Right lung (tissue), 10 donors: ENCODE data around the gene DIPK1C. TPM values are rescaled to one million over a fixed set of nuclear protein-coding genes. Genes with fewer than 3 reads are reported as not detected.
"Not testable (repeated sequence)": the region's sequence is repeated elsewhere in the genome, so short reads cannot be mapped to it uniquely, and the experiment has no call there.

ENCODE experiments used
- DNase-seq, 2 donors: peaks; one replicate each; pipeline ENCODE4 v3.0.0-alpha.2; 2013
- long read RNA-seq, 8 donors: transcript quantifications; one replicate each; lab custom pipeline, GENCODE V29; 2026
- polyA plus RNA-seq, 5 donors: library from polyadenylated mRNA; unstranded; fragments of 120-200 nt; gene quantifications; one replicate each; pipeline versions ENCODE4 v1.2.1 to v1.2.3, GENCODE V29; 2013; ENCODE audit warnings: inconsistent platforms in 1 of 5, low replicate concordance in 1 of 5; ENCODE audit not compliant: insufficient read length in 5 of 5, insufficient read depth in 1 of 5

Gene DIPK1C
- polyA plus RNA-seq = under 1 TPM; 0.05 to 0.85 (median 0.36) TPM
- long read RNA-seq, donor 1 = 0 reads
- long read RNA-seq, donor 2, partial matches to known transcripts = 0 of 1 reads
- long read RNA-seq, donor 2, other reads (novel, unspliced or antisense) = 0 of 1 reads
- long read RNA-seq, donor 3 = 0 reads
- long read RNA-seq, donor 4 = 0 reads
- long read RNA-seq, donor 5 = 0 reads
- long read RNA-seq, donor 6 = 0 reads
- long read RNA-seq, donor 7 = 0 reads
- long read RNA-seq, donor 8 = 0 reads

DNA sequence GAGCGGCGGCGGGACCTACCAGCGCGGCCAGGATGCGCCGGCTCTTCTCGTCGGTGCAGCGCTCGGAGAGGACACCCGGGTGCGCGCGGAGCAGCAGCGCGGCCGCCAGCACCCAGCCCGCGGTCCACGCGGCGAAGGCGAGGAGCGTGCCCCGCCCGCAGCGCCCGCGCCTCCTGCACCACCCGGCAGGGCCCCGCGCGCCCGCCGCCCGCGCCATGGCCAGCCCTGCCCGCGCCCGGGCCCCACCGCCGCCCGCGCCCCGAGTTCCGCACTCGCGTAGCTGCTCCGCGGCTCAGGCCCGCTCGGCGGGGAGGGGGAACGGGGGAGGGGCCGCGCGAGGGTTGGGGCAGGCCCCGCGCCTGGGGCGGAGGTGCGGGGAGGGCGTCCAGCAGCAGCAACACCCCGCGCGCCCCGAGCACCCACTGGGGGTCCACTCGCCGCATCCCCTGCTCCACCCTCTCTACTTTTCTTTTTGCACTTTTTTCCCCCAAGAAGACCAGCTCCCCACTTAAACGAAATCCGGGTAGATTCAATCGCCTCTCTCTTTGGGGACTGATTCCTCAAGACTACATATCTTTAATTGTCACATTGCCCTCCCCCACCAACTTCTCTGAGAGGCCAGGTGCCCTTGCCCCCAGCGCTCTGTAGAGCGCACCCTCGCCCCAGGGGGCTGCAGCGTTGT is at the start of gene DIPK1C:
DIPK1C (minus strand) TSS at position 266 of the 682 bp plus-strand sequence; CDS start at position 217, 49 bp downstream.
- DNase-seq = no peak

DNA sequence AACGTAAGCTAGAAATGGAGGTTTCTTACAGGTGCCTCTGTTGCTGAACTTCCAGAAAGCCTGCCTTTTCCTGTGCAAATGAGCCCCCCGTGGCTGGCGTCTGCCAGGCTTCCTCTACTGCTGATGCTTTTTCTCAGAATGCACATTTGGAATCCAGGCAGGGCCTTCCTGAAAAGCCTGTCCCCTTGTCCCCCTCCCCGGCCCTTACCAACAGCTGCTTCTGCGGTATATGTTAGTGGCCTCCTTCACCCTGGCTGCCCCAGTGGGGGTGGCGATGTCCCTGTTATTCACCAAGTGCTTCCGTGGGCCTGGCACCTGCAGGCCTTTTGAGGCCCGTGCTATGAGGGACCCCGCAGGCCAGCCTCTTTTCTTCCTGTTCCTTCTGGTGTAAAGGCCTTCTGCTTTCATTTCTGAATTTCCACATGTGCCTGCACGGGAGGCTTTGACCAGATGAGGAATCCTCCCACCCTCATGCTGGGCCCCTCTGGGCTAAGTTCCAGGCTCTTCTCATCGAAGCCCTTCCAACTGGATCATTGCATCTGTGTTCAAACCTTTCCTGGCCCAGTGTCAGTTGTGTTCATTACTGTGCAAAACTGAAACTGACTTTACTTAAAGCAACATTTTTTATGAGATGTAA is 49.5 kb upstream of the DIPK1C start:
- DNase-seq = peak in 1 of 2 donors; percentile 13

DNA sequence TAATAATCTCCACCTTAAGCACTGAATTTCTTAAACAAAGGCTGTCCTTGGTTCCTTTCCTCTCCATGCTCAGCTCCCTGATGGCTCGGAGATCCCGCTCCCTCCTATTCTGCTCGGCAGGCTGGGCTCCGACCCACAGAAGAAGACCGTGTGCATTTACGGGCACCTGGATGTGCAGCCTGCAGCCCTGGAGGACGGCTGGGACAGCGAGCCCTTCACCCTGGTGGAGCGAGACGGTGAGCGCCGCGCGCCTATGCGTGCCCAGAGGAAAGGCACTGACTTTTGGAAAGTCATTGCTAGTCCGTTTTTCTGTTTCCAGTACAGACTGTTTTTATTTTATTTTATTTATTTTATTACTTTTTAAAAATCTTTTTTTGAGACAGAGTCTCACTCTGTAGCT is 48.7 kb upstream of the DIPK1C start:
- DNase-seq = no peak

DNA sequence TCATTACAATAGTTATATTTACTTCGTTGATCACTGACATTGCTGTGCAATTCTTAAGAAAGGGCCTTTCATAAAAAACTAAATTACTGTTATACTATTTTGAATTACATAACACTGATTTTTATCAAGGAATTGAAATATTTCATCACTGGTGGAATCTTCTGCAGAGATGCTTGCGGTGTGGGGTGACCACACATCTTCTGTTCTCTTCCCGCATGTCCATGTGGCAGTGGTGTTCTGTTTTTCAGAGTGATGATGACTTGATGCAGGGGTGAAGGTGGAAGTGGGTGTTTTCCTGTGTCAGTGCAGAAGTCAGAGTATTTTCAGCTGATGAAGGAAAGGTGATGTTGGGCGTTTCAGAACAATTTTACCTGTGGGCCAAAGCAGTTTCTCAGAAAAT is 46.0 kb upstream of the DIPK1C start:
- DNase-seq = no peak

DNA sequence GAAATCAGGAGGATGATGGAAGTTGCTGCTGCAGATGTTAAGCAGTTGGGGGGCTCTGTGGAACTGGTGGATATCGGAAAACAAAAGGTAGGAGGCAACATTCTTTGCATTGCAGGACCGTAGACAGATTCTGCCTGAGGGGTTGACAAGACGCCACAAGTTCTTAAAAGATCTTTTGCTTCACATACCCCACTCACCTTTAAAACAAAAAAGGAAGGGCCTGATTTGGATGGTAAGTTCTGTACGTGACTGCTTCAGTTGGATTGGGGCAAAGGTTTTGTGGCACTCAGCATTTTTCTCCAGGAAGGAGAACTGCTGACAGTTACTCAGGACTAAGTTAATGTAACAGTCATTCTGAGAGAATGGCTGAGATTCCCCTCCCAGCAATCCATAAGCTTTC is 44.3 kb upstream of the DIPK1C start:
- no peak for DNase-seq

DNA sequence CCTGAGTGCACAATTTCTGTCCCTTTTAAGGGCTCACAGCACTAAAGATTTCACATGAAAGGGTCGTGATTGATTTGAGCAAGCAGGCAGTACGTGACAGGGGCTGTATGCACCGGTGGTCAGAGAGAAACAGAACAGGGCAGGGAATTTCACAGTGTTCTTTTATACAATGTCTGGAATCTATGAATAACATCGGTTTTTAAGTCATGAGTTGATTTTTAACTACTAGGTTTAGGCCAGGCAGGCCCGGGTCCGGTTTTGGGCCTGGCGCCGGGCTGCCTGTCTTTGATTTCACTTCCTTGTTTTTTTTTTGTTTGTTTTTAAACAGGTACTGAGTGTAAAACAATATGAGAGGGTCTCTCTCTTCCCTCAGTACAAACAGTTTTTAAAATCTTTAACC is 43.7 kb upstream of the DIPK1C start:
- DNase-seq = not testable (repeated sequence)

DNA sequence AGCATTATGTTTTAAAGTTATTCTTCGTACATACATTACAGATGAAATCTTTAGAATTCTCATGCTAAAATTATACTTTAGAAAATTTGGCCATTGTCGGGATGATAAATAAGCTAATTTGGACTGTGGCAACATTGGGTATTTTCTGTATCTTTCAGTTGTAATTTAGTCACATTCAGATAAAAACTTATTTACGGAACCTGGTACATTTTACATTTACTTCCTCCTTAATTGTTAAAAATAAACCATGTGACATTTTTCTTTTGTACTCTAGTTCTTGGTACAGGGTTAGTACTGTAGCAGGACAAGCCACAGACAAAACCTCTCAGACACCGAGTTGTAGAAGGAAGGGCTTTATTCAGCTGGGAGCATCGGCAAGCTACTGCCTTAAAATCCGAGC is 43.3 kb upstream of the DIPK1C start:
- no peak for DNase-seq

DNA sequence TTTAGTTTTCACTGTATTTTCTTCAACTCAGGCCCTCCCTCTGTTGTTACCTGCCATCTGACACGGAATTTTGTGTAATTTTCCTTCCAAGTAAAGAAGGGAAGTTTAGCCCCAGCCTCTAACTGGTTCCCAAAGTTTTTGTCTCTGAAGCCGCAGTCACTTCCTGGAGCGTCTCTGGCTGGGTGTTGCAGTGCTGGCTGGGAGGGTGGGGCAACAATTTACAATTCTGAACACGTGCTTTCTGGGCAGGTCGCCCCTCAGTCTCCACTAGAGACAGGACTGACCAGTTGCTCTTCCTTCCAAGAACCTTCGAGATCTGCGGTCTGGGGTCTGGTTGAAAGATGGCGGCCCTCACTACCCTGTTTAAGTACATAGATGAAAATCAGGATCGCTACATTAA is 42.5 kb upstream of the DIPK1C start:
- DNase-seq = no peak

DNA sequence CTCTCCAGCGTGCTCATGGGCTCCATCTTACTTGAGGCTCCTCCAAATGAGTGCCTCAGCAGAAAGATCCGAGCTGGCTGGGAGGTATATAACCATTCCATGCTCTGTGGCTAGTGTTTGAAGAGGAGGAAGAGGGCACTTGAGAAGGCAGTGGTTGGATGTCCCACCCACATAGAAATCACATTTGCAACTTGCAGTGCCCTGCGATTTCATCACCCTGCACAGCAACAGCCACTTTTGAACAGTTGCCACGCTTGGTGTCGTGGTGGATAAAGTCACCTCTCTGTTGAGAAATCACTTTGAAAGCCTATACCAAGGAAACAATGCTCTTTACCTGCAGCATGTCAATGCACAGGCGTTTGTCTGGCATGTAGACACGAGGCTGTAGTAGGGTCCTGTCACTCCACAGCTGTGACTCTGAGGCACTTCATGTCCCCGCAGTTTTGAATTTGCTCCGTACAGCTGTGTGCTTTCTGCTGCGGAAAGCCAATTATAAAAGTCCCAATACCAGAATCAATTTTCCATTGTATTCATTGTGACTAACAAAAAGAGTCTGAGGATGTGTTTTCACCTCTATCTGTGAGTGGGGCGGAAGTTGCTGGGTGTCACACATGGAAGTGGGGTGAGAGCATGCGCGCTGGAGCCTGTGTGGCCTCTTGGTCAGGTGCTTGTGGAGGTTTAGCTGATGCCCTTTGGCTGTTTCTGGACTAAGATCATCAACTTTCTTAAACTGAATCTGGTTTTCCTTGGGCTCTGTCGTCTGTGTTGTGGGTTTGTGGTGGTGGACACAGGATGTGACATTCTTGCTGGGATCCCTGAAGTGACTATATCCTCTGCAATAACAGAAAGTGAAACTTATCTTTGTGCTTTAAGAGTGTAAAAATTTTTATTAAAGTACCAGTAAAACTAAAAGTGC is 41.9 kb upstream of the DIPK1C start:
- DNase-seq = peak in 1 of 2 donors; percentile 24

DNA sequence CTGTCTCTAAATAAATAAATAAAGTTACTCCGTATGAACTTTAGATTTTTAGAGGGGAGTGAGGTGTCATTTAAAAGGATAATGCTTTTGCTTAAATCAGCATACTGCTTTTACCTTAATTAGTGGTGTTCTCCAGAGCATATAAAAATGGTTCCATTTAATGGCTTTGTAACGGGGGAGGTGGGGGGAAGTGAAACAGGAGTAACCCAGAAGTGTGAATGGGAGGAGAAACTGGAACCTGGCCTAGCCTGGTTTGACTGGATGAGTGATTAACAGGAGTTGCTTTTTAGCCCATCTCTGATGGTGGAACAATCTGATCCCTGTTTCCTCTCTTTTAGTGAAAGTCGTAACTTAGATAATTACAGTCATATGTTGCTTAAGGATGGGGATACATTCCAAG is 40.7 kb upstream of the DIPK1C start:
- DNase-seq = no peak

DNA sequence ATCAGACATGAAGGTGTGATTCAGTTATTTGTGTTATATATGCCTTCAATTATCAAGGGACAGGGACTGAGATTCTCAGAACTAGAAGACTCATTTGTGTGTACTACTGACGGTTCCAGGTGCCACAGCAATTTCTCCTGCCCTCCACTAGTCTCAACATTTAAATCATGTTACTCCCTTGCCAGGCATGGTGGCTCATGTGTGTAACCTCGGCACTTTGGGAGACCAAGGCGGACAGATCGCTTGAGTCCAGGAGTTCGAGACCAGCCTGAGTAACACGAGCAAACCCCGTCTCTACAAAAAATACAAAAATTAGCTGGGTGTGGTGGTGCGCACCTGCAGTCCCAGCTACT is 40.2 kb upstream of the DIPK1C start:
- no peak for DNase-seq

DNA sequence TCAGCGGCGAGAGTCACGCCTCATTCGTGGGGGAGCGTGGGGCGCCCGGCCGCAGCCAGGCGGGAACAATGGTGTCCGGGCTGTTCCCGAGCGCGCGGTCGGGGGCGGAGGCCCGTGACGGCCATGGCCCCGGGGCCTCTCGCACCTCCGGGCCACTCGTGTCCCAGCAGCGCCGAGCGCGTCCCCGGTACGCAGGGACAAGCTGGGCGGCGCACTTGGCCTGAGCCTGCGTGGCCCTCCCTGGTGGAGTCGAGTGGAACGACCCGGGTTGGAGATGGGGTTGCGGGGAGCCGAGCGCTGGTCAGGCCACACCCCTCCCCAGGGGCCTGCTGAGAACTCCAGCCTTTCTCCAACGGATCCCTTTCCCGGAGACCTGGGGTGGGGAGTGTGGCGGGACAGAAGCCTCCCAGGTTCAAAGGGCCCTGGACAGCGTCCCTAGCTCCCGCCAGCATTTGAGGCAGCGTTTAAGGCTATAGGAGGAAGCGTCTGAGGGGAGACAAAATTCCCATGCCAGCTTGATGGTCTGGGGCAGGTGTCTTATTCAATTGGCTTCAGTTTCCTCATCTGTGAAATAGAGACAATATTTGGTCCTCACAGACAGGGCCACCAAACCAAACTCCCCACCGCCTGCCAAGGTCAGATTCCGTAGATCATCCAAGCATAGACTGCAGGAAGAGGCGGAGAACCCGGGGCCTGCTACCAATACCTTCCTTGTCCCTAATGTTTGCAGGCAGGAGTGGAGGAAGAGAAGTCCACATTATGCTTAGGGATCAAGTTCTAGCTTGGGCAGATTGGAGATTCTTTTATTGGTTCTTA is 39.6 kb upstream of the DIPK1C start:
- DNase-seq = peak in 1 of 2 donors; percentile 59

DNA sequence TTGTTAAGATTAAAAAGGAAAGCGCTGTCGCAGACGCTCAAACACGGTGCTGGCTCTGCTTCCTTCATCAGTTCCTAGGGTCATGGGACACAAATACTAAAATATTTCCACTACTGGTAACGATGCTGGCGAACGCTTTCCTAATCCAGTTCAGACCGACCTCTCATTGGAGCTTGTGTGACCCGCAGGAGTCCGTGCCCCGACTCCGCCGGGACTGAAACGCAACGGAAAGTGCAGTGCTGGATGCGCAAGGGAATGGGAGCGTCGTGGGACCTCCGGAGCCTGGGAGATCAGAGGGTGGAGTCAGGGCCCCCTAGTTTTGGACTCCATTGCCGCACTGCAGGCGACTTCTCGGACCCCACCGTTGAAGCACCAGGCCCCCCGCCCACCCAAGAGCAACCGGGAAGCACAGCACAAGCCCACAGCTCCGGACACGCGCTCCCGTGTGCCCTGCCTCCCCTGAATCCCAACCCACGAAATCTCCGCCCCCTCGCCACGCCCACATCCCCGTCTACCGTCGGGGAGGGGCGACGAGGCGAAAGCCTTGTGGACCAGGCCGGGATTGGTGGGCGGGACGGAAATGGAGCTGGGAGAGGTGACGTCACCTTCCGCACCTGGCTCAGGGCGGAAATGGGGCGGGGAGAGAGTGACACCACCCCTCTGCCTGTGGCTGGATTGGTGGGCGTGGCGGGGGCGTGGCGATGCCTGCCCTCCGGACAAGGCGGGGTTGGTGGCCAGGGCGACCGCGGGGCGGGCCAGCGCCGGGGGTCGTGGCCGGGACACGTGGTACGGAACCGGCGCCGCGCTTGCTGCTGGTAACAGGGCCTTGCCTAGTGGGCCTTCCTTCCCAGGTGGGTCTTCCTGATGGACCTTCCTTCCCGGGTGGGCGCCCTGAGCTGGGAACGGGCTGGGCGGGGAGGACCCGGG is 38.7 kb upstream of the DIPK1C start, which contains the start of gene CNDP2:
CNDP2 (plus strand) TSS at position 783 of the 927 bp plus-strand sequence. CDS start 3,611 bp downstream, outside the sequence.
- DNase-seq = peak; percentile 99 to 100

DNA sequence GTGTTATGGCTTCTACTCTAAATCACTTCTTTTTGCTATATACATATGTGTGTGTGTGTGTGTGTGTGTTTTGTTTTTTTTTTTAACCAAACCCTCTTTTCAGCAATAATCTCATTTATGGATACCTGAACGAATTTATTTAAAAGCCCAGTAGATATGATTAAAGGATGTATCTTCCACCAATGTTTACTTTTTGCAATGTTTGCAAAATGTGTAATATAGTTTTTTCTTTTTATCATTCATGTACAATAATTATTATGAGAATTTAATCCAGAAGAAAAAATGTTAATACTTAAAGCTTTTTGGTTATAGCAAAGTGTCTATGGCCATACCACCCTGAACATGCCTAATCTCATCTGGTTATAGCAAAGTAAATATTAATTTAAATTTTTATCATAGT is 37.4 kb upstream of the DIPK1C start:
- no peak for DNase-seq

DNA sequence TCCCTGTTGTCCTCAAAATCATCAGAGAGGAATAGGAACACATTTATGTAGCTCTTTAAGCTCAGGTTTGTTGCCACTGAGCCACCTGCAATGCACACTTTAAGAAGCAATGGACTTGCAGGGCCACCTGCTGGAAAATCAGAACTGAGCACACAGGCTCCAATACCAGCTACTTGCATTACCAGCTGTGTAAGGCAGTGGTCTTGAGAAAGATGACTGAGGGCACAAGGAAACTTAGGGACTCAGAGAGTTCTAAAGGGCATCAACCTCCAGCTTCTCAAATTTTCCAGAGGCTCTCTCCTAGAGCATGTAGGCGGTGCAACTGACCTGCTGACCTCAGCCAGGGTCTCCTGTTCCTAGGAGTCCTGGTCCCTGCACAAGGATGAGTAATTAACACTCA is 36.6 kb upstream of the DIPK1C start:
- no peak for DNase-seq

DNA sequence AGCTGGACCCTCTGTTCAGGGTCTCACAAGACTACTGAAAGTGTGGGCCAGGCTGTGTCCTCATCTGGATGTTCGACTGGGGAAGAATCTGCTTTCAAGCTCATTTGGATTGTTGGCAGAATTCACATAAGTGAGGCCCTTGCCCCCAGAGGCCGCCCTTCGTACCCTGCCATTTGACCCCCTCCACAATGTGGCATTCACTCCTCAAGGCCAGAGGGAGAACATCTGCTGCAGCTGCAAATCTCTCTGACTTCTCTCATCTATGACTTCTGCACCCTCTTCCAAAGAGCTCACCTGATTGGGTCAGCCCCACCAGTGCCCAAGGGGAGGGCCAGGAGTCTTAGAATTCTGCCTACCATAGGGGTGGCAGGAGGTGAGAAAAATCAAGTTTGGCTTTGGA is 35.2 kb upstream of the DIPK1C start:
- no peak for DNase-seq

DNA sequence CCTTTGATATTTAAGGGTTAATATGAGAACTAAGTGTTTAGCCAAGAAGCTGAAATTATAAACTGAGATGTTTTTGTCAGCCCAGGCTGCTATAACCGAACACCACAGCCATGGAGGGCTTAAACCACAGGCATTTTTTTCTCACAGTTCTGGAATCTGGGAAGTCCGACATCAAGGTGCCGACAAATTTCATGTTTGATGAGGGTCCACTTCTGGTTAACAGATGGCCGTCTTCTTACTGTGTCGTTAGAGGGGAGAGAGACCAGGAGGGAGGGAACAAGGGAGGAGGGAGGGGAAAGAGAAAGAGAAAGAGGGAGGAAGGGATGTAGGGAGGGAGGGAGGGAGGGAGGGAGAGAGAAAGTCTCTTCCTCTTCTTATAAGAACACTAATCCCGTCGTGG is 32.6 kb upstream of the DIPK1C start:
- peak in 1 of 2 donors; percentile 37 for DNase-seq

DNA sequence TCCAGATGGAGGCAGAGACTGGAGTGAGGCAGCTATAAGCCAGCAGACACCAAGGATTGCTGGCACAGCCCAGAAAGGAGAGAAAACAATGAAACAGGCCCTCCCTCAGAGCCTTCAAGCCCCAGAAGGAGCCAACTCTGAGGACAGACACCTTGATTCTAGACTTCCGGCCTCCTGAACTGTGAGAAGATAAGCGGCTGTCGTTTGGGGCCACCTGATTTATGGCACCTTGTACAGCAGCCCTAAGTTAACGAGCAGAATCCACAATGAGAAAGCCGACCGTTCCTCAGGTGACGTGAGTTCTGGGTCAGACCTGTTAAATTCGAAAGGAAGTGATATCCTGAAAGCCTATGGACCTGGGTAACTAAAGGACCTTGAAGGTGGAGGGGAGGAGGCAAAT is 31.8 kb upstream of the DIPK1C start:
- DNase-seq = no peak

DNA sequence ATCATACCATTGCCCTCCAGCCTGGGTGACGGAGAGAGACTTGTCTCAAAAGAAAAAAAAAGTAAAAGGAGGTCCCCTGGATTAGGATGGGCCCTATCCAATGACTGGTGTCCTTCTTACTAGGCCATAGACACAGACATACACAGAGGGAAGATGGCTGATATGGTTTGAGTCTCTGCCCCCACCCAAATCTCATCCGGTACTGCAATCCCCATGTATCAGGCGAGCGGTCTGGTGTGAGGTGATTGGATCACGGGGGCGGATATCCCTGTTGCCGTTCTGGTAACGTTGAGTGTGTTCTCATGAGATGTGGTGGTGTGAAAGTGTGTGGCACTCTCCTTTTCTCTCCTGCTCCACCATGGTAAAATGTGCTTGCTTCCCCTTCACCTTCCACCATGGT is 31.2 kb upstream of the DIPK1C start:
- no peak for DNase-seq
